NCI-H187 treated with DMSO at 0.1 percent for 48 hours (cell line): ENCODE results near the gene MYEF2.

ENCODE experiments used
- DNase-seq: peaks from one replicate; lab custom pipeline; 2025; lab: John Stamatoyannopoulos, UW

MYEF2 gene

DNA sequence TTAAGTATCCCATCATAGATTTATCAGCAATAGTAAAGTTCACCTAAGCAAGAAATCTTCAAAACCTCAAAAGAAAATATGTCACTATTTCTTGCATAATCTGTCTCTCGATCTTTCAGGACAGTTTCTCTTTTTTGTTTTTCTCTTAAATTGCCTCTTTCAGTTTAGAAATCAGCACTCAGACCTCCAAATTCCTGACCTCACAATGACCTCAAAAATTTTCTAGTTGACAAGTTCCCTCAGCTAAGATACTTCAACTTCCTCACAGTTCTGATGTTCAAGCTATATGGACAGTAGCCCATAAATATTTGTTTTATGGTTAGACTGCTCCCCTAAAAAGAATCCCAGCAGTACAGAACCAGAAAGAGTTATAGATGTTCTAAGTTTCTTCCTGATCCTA, 33.2 kb downstream of the MYEF2 start:
- no peak for DNase-seq

DNA sequence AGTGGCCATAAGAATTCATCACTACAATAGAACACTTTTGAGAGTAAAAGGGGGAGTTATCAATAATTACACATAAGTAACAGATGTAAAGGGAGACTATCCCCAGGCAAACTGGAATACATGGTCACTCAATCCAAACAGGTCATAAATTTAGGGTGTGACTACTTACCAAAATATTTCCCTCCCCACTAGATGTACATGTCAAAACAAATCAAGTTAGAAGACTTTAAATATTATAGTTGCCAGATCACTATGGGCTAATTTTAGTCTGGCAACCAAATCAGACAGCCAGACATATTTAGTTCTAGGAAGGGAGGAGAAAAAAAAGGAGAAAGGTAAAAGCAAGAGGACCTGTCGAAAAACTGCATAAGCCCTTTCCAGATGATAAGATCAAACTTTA, 34.2 kb downstream of the MYEF2 start:
- no peak for DNase-seq

DNA sequence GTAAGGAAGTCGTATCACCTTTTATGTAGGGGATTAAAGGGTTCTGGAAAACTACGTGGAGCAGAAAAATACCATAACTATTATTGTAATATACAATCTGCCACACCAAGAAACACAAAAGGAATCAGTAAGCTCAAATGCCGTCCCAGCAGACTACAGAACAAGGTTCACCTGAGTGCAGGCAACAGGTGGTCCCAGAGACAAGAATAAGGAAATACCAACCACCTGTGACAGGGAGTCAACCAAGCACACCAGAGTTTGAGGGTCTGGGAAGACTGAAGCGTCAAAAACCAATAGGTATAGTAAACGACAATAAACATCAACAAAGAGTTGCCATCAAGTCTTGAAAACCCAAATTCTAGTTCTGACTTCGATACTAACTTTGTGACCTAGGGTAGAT, 45.2 kb downstream of the MYEF2 start:
- DNase-seq: no peak

DNA sequence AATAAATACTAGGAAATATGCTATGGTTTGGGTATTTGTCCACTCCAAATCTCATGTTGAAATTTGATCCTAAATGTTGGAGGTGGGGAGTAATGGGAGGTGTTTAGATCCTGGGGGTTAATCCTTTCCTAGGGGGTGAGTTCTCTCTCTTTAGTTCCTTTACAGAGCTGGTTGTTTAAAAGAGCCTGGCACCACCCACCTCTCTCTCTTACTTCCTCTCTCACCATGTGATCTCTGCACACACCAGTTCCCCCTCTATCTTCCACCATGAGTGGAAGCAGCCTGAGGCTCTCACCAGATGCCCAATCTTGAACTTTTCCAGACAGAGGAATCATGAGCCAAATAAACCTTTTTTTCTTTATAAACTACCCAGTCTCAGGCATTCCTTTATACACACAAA, 46.8 kb downstream of the MYEF2 start:
- no peak for DNase-seq

DNA sequence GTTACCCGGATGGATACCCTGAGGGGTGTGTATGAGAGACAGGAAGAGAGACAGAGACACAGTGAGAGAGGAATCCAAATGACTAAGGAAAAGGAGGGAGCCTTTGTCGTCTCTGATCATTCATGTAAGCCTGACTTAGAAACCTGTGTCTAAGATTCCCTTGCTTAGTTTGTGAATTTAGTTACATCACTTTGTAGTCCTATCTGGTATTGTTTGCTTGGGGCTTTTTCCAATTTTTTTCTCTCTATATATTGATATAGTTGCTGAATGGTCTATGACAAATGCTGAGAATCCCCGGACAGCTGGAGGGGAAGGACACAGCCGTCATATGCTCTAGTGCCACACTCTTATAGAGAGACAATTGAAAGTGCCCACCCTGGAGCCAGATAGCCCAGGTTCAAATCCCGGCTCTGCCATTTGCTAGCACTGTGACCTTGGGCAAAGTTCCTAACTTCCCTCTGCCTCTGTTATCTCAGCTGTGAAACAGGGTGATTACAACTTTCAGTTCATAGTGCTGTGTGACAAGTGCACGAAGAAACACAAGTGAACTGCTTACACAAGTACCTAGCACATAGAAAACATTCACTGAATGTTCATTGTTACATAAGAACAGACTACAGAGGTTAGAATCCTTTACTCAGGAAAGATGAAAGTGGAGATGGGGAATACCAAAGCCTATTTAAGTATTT, 51.3 kb downstream of the MYEF2 start:
- DNase-seq: no peak

DNA sequence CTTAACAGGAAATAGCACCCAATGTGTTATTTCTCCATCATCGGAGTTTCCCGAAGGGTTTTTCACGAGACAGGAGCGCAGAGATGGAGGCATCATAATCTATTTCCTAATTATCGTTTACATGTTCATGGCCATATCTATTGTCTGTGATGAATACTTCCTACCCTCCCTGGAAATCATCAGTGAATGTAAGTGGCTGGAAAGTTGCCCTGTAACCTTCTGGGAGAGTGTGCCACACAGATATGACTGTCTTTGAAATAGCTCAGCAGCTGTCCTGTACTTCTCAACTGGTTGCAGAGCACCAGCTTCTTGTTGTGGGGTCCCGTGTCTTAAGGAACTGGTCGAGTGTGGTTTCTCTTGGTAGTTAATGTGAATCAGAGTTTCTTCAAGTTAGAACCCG, 56.2 kb downstream of the MYEF2 start:
- DNase-seq: no peak

DNA sequence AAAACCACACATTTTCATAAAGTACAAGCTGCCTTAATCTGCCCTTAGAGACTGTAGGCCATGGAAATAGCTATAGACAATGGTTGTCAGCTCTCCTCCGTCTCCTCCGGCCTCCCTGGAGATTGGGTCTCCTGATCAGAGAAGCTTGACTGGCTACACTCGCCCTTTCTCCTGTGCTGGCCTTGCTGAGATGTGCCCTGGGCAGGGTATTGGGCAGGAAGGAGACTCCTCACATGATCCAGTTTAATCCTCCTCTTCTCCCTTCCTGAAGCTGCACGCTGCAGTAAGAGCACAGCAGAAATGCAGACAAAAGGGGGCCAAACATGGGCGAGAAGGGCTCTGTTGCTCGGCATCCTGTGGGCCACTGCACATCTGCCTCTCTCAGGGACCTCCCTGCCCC, 57.4 kb downstream of the MYEF2 start, which contains the start of gene SLC24A5:
Gene SLC24A5 (plus strand): TSS at position 246 of the 400 bp plus-strand sequence. CDS start 55 bp downstream, at position 301.
- DNase-seq: no peak

DNA sequence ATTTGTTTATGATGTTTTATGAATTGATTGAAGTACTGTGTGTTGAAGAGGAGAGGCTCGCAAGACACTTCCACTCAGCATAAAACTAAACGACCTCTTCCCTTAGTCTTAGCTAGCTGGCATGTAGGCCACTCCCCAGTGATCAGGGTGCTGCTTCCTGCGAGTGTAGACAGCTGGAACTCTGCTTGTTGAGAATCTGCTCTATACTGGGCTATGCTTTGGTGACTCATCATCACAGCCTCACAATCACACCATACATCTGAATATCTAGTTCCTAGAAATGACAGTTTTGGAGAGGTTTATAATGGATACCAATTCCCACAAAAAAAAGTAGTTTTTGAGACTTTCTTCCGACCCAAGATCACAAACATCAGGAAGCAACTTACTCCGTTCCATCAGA, 58.8 kb downstream of the MYEF2 start:
- DNase-seq: no peak

DNA sequence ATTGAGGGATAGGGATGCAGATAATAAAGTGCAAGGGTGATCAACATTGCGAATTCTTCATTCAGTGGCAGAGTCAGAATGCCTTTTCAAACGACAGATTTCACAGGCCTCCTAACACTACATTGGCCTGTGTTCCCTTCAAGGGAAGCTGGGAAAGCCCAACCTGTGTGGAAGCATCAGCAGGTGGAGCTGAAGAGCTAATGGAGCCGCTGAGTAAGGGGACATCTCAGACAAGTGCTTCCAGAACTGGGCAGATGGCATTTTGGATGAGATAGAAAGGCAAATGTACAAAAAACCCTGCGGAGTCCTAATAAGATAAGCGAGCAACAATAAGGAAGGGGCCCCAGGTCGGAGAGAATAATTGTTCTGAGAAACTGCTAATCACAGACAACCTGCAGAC, 65.9 kb downstream of the MYEF2 start:
- no peak for DNase-seq

DNA sequence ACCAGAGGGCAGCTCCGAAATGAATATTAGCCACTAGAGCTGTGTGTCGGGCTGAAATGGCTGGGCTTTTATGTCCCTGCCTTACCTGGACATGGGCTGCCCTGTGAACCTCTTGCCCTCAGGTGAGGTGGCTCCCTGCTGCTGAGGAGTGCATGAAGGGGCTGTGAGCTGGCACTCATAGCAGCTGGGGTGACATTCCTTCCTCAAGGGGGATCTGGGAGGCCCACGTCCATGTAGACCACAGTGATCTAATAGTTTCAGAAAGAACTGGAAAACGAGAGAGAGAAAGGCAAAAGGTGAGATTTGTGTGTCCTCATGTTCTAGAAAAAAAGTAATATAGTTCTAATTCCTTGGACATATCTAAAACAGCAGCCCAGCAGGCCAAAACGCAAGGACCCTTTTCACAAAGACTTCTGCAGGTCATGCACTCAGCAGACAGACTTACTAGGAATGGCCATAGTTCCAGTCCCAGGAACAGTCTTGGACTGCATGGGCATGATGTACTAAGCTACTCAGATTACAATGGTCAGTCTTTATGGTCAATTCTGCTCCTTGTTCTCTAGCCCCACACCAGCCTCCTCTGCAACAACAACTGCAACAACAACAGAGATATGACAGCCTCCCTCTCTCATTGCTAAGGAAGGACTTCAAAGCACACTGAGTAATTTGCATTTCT, 68.1 kb downstream of the MYEF2 start:
- DNase-seq: no peak

DNA sequence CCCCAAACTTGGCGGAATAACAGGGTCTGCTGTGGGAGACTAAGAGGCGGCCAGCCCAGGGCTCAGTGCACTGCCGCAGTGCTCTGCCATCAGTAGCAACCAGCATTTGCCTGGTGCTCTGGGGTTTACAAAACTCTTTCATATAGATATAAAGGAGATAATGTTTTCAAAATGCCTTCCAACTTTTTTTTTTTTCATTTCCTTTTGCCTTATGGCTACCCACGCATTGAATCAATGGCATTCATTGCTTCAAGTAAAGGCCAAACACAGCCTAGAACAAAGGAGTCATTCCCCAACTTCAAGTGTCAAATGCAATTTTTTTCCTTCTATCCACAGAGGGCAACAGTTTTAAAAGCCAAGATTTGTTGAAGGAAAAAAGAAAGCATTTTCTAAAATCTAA, 68.9 kb downstream of the MYEF2 start:
- DNase-seq: no peak

DNA sequence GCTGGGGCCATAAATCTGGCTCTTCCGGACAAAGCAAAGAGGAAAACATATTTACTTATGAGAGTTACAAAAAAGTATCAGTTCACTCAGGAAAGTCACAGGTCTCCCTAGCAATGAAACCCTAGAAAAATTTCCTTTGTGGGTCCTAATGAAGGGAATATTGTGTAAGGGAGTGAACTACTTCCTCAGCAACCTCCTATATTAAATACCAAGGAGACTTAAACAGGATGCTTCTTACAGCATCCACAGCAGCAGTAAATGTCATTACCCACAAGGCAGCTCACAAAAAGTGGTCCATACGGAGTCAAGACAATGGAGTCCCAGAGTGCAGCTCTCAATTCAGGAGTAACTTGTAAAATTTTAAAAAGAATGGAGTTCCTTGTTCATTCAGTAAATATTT, 72.2 kb downstream of the MYEF2 start:
- DNase-seq: no peak

DNA sequence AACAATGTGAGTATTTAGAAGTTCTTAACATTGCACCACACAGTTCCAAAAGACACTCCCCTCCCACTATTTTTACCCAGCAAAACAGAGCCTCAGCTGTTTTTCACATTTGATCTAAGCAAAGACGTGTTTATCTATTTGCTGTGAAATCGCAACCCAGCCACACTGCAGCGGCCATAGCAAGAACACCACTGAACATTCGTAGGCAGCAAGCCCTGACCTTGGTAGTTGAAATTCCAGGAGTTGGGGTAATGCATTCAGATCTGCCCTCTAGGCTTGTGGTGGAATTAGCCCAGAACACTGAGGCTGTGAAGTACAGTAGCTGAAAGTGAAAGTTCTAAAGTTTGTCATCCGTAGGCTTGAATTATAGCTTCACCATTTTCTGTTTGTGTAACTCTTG, 74.4 kb downstream of the MYEF2 start:
- no peak for DNase-seq

DNA sequence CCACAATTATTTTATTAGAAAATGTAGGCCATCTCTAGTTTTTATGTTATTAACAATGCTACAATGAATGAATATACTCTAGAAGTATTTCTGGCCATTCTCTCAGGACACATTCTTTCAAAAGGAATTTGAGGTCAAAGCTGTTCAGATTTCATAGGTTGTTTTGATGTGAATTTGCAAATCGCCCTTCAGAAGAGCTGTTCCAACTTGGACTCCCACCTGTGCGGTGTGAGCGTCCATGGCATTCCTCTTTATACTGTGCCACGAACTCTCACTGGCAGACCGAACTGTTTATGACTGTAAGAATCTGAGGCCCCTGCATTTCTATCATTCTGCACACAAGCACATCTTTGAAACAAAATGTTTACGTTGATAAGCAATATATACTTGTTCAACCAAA, 75.9 kb downstream of the MYEF2 start:
- no peak for DNase-seq

DNA sequence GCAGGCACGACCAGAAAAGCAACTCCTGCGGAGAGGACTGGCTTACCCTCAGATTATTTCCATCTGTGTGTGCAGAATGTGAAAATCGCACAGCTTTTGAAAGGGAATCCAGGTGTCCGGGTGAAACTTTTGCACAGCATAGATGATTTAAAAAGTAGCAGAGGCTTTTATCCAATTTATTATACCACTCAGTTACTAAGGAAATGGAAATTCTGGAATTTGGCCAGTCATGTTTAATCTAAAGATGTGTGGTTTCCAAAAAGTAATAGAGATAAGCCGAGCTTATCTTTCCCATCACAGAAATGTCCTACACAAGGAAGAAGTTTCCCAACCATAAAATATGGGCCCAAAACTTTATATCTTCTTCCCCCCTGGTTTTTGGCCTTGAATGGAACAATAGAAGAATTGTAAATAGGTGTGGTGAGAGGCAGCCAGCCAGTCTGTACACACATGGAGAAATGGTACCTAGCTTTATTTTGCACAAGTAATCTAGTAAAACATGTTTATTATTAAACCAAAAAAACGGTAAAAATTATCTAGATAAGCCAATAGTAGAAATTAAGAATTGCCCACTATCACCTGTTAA, 76.6 kb downstream of the MYEF2 start:
- no peak for DNase-seq

DNA sequence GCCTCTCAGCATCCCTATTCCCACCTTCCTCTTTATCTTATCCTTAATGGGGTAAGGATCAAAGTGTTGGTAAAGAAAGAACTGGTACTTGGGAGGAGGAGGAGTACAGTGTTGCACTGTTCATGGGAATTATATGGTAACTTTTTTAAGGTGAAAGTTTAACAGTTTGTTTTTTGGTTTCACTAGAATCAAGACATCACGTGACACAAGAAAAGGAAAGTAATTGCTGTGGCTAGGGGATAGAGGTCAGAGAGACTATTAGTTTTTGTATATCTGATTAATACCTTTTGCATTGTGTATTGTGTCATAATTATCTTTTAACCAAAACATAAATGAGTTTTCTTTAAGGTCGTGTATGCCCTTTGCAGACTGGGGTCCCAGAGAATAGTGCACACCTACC, 80.8 kb downstream of the MYEF2 start:
- DNase-seq: no peak

DNA sequence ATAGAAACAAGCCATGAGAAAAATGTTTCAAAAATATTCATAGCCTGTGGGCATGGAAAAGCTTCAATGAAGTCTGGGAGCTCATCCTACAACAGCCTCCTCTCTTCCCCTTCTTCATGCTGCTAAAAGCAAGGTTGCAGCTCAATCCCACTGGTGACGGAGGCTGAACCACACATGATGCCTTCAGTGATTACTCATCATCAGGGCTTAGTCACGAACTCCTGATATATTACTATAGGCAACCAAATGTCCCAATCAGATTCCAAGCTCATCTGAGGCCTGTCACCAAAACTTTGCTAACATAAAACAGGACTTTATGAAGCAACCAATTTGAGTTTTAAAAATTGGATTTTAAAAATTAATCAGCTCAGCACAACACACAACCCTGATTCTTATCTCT, 81.3 kb downstream of the MYEF2 start:
- no peak for DNase-seq

DNA sequence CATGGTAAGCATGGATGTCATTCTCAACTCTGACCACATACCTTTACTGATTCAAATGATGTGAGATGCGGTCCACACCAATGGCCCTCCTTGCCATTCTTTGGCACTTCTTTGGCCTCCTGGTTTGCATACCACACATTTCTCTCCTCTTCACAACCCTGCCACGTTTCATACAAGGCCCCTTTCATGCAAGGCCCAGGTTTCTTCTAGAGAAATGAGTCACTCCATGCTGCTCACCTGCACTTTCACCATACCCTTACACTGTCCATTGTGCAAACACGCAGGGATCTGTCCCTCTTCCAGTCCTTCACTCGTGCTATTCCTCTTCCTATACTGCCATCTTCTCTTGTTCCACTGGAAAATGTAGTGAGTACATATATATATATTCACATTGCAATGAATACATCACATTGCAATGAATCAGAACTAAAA, 81.7 kb downstream of the MYEF2 start:
- DNase-seq: no peak

DNA sequence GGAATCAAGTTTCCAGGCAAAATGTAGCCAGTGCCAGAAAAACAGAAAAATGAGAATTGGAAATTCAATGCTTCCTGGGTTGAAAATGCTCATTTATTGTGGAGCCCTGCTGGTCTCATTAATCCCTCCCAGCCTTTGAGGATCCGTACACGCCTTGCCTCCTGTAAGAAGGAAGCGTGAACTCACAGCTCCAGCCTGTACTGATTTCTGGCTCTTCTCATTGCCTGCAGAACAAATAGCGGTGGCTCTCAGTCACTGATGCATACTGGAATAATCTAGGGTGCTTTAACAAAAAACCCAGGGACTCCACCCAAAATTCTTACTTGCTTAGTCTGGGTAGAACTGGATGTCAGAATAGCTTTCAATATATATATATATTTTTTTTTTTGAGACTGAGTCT, 86.6 kb downstream of the MYEF2 start:
- DNase-seq: no peak

DNA sequence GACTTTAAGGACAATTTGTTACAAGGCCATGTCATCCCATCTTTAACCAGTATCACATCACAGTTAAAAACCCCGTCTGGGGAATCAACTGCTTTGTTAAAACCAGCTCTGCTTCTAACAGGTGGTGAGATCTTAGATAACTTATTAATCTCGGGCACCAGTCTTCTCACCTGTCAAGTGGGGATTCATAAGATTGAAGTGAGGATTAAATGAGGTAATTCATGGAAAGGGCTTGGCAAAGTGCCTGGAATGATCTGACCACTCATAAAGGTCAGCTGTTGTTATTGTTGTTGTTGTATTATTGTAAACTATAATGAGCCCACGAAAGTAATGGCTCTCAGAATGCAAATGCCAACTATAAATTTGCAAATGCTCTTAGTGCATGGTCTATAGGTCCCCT, 87.4 kb downstream of the MYEF2 start:
- DNase-seq: no peak

DNA sequence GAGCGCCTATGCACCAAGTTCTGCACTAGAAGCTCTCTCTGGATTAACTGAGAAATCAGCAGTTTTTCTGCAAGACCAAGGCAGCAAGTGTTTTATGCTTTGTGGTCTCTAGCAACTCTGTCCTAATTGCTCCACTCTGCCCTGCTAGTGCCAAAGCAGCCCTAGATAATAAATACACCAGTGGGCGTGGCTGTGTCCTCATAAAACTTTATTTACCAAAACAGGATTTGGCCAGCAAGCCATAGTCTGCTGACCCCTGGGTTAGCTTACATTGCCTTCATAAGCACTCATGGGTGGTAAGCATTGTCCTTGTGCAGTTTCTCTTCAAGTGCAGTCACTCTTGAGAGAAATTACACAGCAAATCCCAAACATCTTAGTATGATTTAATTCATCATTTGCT, 88.0 kb downstream of the MYEF2 start:
- no peak for DNase-seq

DNA sequence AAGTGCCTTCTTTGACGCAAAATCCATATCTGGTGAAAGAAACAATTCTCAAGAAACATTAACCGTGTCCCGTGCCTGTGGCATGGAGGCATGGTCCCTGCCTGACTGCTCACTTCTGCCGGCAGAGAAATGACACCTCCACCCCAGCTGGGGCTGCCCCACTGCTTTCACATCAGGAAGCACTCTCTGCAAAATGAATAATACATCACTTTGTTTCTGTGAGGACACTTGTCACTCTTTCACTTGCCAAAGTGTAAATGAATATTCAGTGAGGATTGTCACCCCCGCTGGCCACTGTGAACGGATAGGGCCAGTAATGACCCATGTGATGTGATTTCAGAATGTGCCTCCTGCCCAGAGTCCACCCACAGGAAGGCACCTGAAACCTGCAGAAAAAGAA, 88.4 kb downstream of the MYEF2 start:
- no peak for DNase-seq

DNA sequence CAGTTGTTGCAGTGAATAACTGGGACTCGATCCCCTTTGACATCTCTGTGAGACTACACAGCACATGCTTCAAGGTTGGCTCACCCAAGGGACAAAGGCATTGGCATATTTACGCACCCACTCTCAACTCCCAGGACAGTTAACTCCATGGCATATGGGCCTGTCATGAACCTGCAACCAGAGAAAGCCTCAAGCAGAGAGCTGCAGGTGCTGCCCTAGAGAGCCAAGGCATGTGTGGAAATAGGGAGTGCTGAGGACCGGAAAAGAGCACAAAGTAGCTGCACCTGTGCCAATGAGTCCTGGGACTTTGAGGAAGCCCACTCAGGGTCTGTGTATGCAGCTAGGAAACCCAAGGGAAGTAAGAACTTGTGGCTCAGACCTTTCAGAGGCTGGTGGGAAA, 90.3 kb downstream of the MYEF2 start:
- no peak for DNase-seq

DNA sequence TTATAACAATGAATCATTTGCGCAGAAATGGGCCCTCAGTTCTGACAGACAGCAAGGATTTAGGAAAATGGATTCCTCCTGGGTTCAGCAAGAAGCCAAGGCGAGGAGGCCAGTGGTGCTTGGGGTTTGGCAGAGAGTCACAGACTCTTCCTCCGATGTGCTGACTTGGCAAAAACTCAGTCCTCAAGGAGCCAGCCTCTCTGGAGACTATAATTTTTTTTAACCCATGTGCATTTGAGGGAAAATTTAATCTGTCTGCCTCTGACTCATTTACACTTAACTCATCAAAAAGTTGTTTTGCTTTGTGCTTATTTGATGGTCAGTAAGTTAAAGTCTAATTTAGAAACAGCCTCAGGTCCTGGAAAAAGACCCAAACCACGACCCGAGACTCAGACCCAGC, 91.5 kb downstream of the MYEF2 start:
- DNase-seq: no peak
